K562 (cell line): ENCODE results near the gene FNBP1. TPM values are rescaled to one million over a fixed set of nuclear protein-coding genes. Genes with fewer than 3 reads are reported as not detected.
A peak's percentile ranks its signal among the peaks of the same experiment; 100 is the strongest.
"Not testable (repeated sequence)": the region's sequence is repeated elsewhere in the genome, so short reads cannot be mapped to it uniquely, and the experiment has no call there.

Experiments used
- ATAC-seq: fragments of 200-7000 bp; cut with Tn5 transposase; 3 replicates; pipeline ENCODE4 v1.9.1; 2020; ENCODE audit warnings: moderate library complexity
- BruUV-seq: library from RNA; stranded (reverse); fragments of 400-500 nt; replicated peaks from 2 replicates; lab custom pipeline; 2021; lab: Mats Ljungman, UMichigan
- CTCF ChIA-PET: fragments of 300-600 bp; formaldehyde crosslinking; extraction: SDS; loops from one replicate; lab custom pipeline; 2021; ENCODE audit warnings: low intra/inter-chr PET ratio; lab: Yijun Ruan, JAX
- POLR2A ChIA-PET: fragments of 300-600, 350-650 bp; sonication (Branson Sonifier 250); formaldehyde crosslinking; extraction: SDS; loops from one replicate; lab custom pipeline; 2021; ENCODE audit warnings: antibody characterized with exemption, inconsistent platforms; lab: Yijun Ruan, JAX
- DNase-seq, 4 experiments: peaks; one replicate each; pipeline versions ENCODE4 v3.0.0 to v3.0.0-alpha.2; 2011 to 2018; ENCODE audit warnings: low spot score in 3 of 4, mixed read lengths in 3 of 4; ENCODE audit errors: extremely low read depth in 1 of 4
- FAIRE-seq: peaks from 2 replicates; lab custom pipeline; 2011; peaks lifted over from hg19 to GRCh38; lab: Jason Lieb, UNC
- H2AFZ ChIP-seq: 2 replicates; pipeline ENCODE4 v1.6.0; 2011; ENCODE audit warnings: low read depth, low read length, control low read depth, inconsistent platforms
- H3K27ac ChIP-seq: fragments of 200-600 bp; 3 replicates; pipeline ENCODE4 v1.8.0; 2011; ENCODE audit warnings: low read depth, mild to moderate bottlenecking, control low read depth, inconsistent platforms, low read length, moderate library complexity, mixed read lengths; ENCODE audit errors: extremely low read depth
- H3K27me3 ChIP-seq, 2 experiments: fragments of 300-600 bp in 1 of 2; 2 replicates in 1 of 2; 3 replicates in 1 of 2; pipeline versions ENCODE4 v1.6.0 to v1.8.0; 2011; ENCODE audit warnings: inconsistent platforms in 2 of 2, low read length in 2 of 2, mild to moderate bottlenecking in 1 of 2, mixed read lengths in 1 of 2, moderate library complexity in 1 of 2; ENCODE audit not compliant: control insufficient read depth in 2 of 2, insufficient read depth in 2 of 2
- H3K36me3 ChIP-seq: fragments of 300-600 bp; 3 replicates; pipeline ENCODE4 v1.8.0; 2011; ENCODE audit warnings: mild to moderate bottlenecking, low read length, inconsistent platforms; ENCODE audit not compliant: control insufficient read depth, insufficient read depth
- H3K4me1 ChIP-seq, 2 experiments: fragments of 200-600 bp in 1 of 2; replicated peaks in 1 of 2; 2 replicates in 1 of 2; 3 replicates in 1 of 2; pipeline versions ENCODE4 v1.5.1 to v1.8.0; 2011; ENCODE audit warnings: inconsistent platforms in 2 of 2, low read length in 2 of 2, mild to moderate bottlenecking in 1 of 2, mixed read lengths in 1 of 2, moderate library complexity in 1 of 2; ENCODE audit not compliant: control insufficient read depth in 2 of 2, insufficient read depth in 2 of 2
- H3K4me2 ChIP-seq: 2 replicates; pipeline ENCODE4 v1.6.1; 2011; ENCODE audit warnings: low read length, control low read depth, inconsistent platforms, mixed read lengths; ENCODE audit not compliant: insufficient read depth
- H3K4me3 ChIP-seq: fragments of 200-600 bp; sonication (generic), shearing (Covaris generic); 2 replicates; pipeline ENCODE4 v1.5.1; 2016; ENCODE audit warnings: control low read depth, inconsistent platforms
- H3K79me2 ChIP-seq: fragments of 200-600 bp; 3 replicates; pipeline ENCODE4 v1.8.0; 2011; ENCODE audit warnings: low read length, inconsistent platforms; ENCODE audit not compliant: control insufficient read depth, insufficient read depth
- H3K9ac ChIP-seq, 2 experiments: 2 replicates each; pipeline versions ENCODE4 v1.6.0 to v1.6.1; 2011; ENCODE audit warnings: low read depth in 2 of 2, low read length in 2 of 2, control low read depth in 1 of 2, inconsistent platforms in 1 of 2, mild to moderate bottlenecking in 1 of 2, mixed read lengths in 1 of 2; ENCODE audit not compliant: insufficient read depth in 1 of 2
- H3K9me1 ChIP-seq: one replicate; pipeline ENCODE4 v1.6.0; 2011; ENCODE audit warnings: inconsistent platforms, mild to moderate bottlenecking, low read length, moderate library complexity; ENCODE audit not compliant: control insufficient read depth, insufficient read depth
- H3K9me3 ChIP-seq: replicated peaks from 2 replicates; pipeline ENCODE4 v1.5.1; 2011; ENCODE audit warnings: low read depth, low read length, inconsistent platforms; ENCODE audit not compliant: control insufficient read depth, insufficient read depth
- H4K20me1 ChIP-seq: replicated peaks from 2 replicates; pipeline ENCODE4 v1.6.1; 2011; ENCODE audit warnings: low read length, inconsistent platforms, mixed read lengths; ENCODE audit not compliant: control insufficient read depth, insufficient read depth
- ARHGAP35 ChIP-seq: fragments of 450-650 bp; IDR thresholded peaks from 2 replicates; pipeline ENCODE4 v1.6.1; 2018; ENCODE audit not compliant: partially characterized antibody
- BCOR ChIP-seq: fragments of 450-650 bp; IDR thresholded peaks from 2 replicates; pipeline ENCODE4 v1.6.1; 2016
- BRD4 ChIP-seq: fragments of 200-600 bp; sonication (generic); IDR thresholded peaks from 2 replicates; pipeline ENCODE4 v1.6.1; 2017; ENCODE audit warnings: inconsistent platforms
- BRF2 ChIP-seq: IDR thresholded peaks from 3 replicates; pipeline ENCODE4 v1.6.1; 2011; ENCODE audit warnings: borderline replicate concordance, mild to moderate bottlenecking; ENCODE audit not compliant: insufficient read length, insufficient read depth
- ETV5 ChIP-seq: sonication (generic); formaldehyde crosslinking; IDR thresholded peaks from 2 replicates; pipeline ENCODE4 v1.4.0; 2020; ENCODE audit warnings: low read depth, mild to moderate bottlenecking, missing genetic modification reagents
- MAFK ChIP-seq: IDR thresholded peaks from 2 replicates; pipeline ENCODE4 v1.6.1; 2011; ENCODE audit warnings: low read length, improper control_type of control experiment
- MYNN ChIP-seq, 2 experiments: sonication (generic); formaldehyde crosslinking in 1 of 2; IDR thresholded peaks; 2 replicates each; pipeline versions ENCODE4 v1.5.0 to v1.6.1; 2016 to 2020; ENCODE audit warnings: antibody characterized with exemption in 1 of 2, missing genetic modification reagents in 1 of 2
- NFIC ChIP-seq: fragments of 450-650 bp; IDR thresholded peaks from 2 replicates; pipeline ENCODE4 v1.6.1; 2017; ENCODE audit warnings: mild to moderate bottlenecking, inconsistent platforms
- SMAD1 ChIP-seq: fragments of 150-350 bp; IDR thresholded peaks from 2 replicates; pipeline ENCODE4 v1.6.1; 2014; ENCODE audit warnings: low read length, low read depth; ENCODE audit not compliant: partially characterized antibody
- SOX6 ChIP-seq: fragments of 450-650 bp; IDR thresholded peaks from 2 replicates; pipeline ENCODE4 v1.6.1; 2014; ENCODE audit warnings: mild to moderate bottlenecking
- ZNF174 ChIP-seq: fragments of 250-450 bp; sonication (Bioruptor Pico); IDR thresholded peaks from 2 replicates; pipeline ENCODE4 v1.4.0; 2020; ENCODE audit warnings: mild to moderate bottlenecking
- ZNF24 ChIP-seq: fragments of 450-650 bp; IDR thresholded peaks from 2 replicates; pipeline ENCODE4 v1.6.1; 2016
- WGBS: fragments of 100-300 bp; shearing (Covaris generic); methylation state at CpG from one replicate; pipeline ENCODE4 v1.1.6; 2016; ENCODE audit warnings: low coverage, mixed read lengths; ENCODE audit not compliant: insufficient coverage; ENCODE audit errors: missing lambda C conversion rate; 5-methylcytosine and 5-hydroxymethylcytosine counted together
- in situ Hi-C: fragments of 300-500 bp; cut with MboI; formaldehyde crosslinking; loops from 4 replicates; pipeline ENCODE4 v1.15.0; 2018; ENCODE audit warnings: inconsistent platforms, mixed read lengths
- intact Hi-C: fragments of 100-400 bp; cut with micrococcal nuclease; formaldehyde crosslinking; loops from 2 replicates; pipeline ENCODE4 v1.14.2; 2022
- polyA plus RNA-seq, 8 experiments: library from polyadenylated mRNA; depleted of rRNA in 4 of 8; stranded (reverse) in 5 of 8; unstranded in 3 of 8; fragments of >200 nt; fragmentation: Nextera tagmentation in 2 of 8; fragmentation: Illumina TruSeq in 1 of 8; extraction: Ambion mirVana in 2 of 8; extraction: Trizol in 1 of 8; gene quantifications; 2 replicates each; pipeline versions ENCODE4 v1.2.1 to v1.2.3, GENCODE V29; 2011 to 2014; ENCODE audit warnings: inconsistent platforms in 1 of 8, missing spikeins in 1 of 8
- total RNA-seq, 7 experiments: library from RNA; depleted of rRNA in 6 of 7; stranded (reverse); fragments of >200 nt in 6 of 7; fragmentation: Illumina TruSeq in 2 of 7; extraction: Trizol in 2 of 7; gene quantifications; 2 replicates each; pipeline versions ENCODE4 v1.2.1 to v1.2.3, GENCODE V29; 2011 to 2021; ENCODE audit warnings: low replicate concordance in 1 of 7
- TF ChIP-seq, protein P1 (sequence below): fragments of 450-650 bp; formaldehyde crosslinking; IDR thresholded peaks from 2 replicates; pipeline ENCODE4 v1.4.0; 2020; ENCODE audit warnings: mild to moderate bottlenecking, moderate library complexity

Gene FNBP1
- total and polyA plus RNA-seq, 9 of the 15 experiments (the other 6 are each of a cell fraction or from before 2014, with no cell fraction given) = 1.8 to 14.9 (median 7.6) TPM

DNA sequence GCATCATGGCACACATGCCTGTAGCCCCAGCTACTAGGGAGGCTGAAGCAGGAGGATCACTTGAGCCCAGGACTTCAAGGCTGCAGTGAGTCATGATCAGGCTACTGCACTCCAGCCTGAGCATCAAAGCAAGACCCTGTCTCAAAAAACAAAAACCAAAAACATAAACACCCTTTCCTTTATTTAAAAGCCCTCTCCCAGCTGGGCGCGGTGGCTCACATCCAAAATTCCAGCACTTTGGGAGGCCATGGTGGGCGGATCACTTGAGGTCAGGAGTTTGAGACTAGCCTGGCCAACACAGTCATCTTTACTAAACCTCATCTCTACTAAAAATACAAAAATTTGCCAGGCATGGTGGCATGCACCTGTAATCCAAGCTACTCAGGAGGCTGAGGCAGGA lies 45.3 kb downstream of the FNBP1 start:
- H3K27ac ChIP-seq, FAIRE-seq, H2AFZ ChIP-seq, DNase-seq, CTCF ChIA-PET, H3K4me2 ChIP-seq, H3K27me3 ChIP-seq, in situ Hi-C loops, H3K9ac ChIP-seq, ATAC-seq, intact Hi-C loops, BruUV-seq, H3K9me1 ChIP-seq, H3K4me3 ChIP-seq, H3K36me3 ChIP-seq, H4K20me1 ChIP-seq, H3K79me2 ChIP-seq, H3K9me3 ChIP-seq: not testable (repeated sequence)
- WGBS = 100% methylated on average over 3 of the region's 3 CpGs
- POLR2A ChIA-PET = interaction anchor here (0.6 to 0.8 kb wide), 2 partner anchors 15 to 27 kb away, joined by 3 read pairs; no protein-coding TSS in a partner anchor
- 0 out of 2 replicates have a peak, but pooled peaks have one; percentile 6 for TF ChIP-seq NFIC
- H3K4me1 ChIP-seq = peaks cover 9 to 18% of the 10 kb centered on the region in 2 experiments; a peak in 4 of 5 replicates

- no peaks in the 10 kb centered on the region for H3K9me1 ChIP-seq
- H3K4me1 ChIP-seq = peaks cover 9 to 23% of the 10 kb centered on the region in 2 experiments; a peak in 4 of 5 replicates
- BruUV-seq = no TSS peak
- WGBS = 43% methylated on average over 7 of the region's 7 CpGs
- in situ Hi-C loops = no loop called here
- peak overlapping the region; percentile 38 to 54; a peak in 3 of 4 replicates for H3K9ac ChIP-seq
- no peaks in the 10 kb centered on the region for H4K20me1 ChIP-seq
- H3K79me2 ChIP-seq = no peaks in the 10 kb centered on the region
- H3K4me3 ChIP-seq = no peak overlapping the region
- ATAC-seq (no peak; the same call in 2 of the 3 replicates), FAIRE-seq (no peak), DNase-seq (no peak)
- no peaks in the 10 kb centered on the region for H3K36me3 ChIP-seq
- no peaks in the 10 kb centered on the region for H3K27me3 ChIP-seq
- H3K27ac ChIP-seq = peak overlapping the region; percentile 84
- intact Hi-C loops = no loop called here
- ChIA-PET CTCF (no interaction called here), POLR2A (interaction anchor here (0.5 to 1.4 kb wide), 8 partner anchors 8 to 165 kb away, joined by 3 to 6 read pairs (median 4); no protein-coding TSS in a partner anchor)
- peak overlapping the region; percentile 81 for H3K4me2 ChIP-seq
- peak overlapping the region; percentile 96 for H2AFZ ChIP-seq
- no peaks in the 10 kb centered on the region for H3K9me3 ChIP-seq
- TF ChIP-seq SOX6 = no peak
- TF ChIP-seq ZNF24 = no peak
- no peak for TF ChIP-seq BCOR
- no peak for TF ChIP-seq MAFK
- TF ChIP-seq BRF2 = no peak
- TF ChIP-seq SMAD1 = no peak
- TF ChIP-seq BRD4 = no peak
- TF ChIP-seq ARHGAP35 = no peak
- no peak for TF ChIP-seq ETV5 (CRISPR knock-in tag)
- TF ChIP-seq MYNN (IDR thresholded peaks at IDR 0.05) = peak; percentile 1; the same call in 1 of the 2 replicates
- TF ChIP-seq MYNN (CRISPR knock-in tag; IDR thresholded peaks at IDR 0.05) = no peak
- TF ChIP-seq, protein P1, sequence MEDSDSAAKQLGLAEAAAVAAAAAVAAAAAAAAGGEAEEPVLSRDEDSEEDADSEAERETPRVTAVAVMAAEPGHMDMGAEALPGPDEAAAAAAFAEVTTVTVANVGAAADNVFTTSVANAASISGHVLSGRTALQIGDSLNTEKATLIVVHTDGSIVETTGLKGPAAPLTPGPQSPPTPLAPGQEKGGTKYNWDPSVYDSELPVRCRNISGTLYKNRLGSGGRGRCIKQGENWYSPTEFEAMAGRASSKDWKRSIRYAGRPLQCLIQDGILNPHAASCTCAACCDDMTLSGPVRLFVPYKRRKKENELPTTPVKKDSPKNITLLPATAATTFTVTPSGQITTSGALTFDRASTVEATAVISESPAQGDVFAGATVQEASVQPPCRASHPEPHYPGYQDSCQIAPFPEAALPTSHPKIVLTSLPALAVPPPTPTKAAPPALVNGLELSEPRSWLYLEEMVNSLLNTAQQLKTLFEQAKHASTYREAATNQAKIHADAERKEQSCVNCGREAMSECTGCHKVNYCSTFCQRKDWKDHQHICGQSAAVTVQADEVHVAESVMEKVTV (CRISPR knock-in tag) = no peak
- no peak for TF ChIP-seq ZNF174 (CRISPR knock-in tag)
Measured at GRCh38 chr9:129996161-129996830, 46.7 kb downstream of the FNBP1 start.
